ENCODE measurements around the gene DHRS3. TPM values are rescaled to one million over a fixed set of nuclear protein-coding genes. Genes with fewer than 3 reads are reported as not detected.

DHRS3 gene
- polyA plus RNA-seq, 1 donor, result 13.2 TPM

- no peak for DNase-seq (ENCODE audit: low read depth)
Measured at GRCh38 chr1:12617511-12617900, 504 bp downstream of the DHRS3 start.

GRCh38 chr1:12616709-12617373 is 1.2 kb downstream of the DHRS3 start:
- DNase-seq (ENCODE audit: low read depth), result no peak

GRCh38 chr1:12615865-12616708 is 1.9 kb downstream of the DHRS3 start:
- DNase-seq (ENCODE audit: low read depth), result no peak

- DNase-seq (ENCODE audit: low read depth), result no peak
Measured at GRCh38 chr1:12615159-12615864, 2.7 kb downstream of the DHRS3 start.

GRCh38 chr1:12614402-12615158 is 3.4 kb downstream of the DHRS3 start:
- no peak for DNase-seq (ENCODE audit: low read depth)

- DNase-seq (ENCODE audit: low read depth), result no peak
Measured at GRCh38 chr1:12613180-12613579, 4.8 kb downstream of the DHRS3 start.

GRCh38 chr1:12610941-12611340 is 7.1 kb downstream of the DHRS3 start:
- no peak for DNase-seq (ENCODE audit: low read depth)

- DNase-seq (ENCODE audit: low read depth), result no peak
Measured at GRCh38 chr1:12610305-12610935, 7.6 kb downstream of the DHRS3 start.

GRCh38 chr1:12609469-12610003 is 8.5 kb downstream of the DHRS3 start:
- no peak for DNase-seq (ENCODE audit: low read depth)

- no peak for DNase-seq (ENCODE audit: low read depth)
Measured at GRCh38 chr1:12608311-12608957, 9.6 kb downstream of the DHRS3 start.

GRCh38 chr1:12607263-12607662 is 10.7 kb downstream of the DHRS3 start:
- no peak for DNase-seq (ENCODE audit: low read depth)

- DNase-seq (ENCODE audit: low read depth), result no peak
Measured at GRCh38 chr1:12604986-12605385, 13.0 kb downstream of the DHRS3 start.

- DNase-seq (ENCODE audit: low read depth), result no peak
Measured at GRCh38 chr1:12604114-12604874, 13.7 kb downstream of the DHRS3 start.

- no peak for DNase-seq (ENCODE audit: low read depth)
Measured at GRCh38 chr1:12603224-12603623, 14.8 kb downstream of the DHRS3 start.

- no peak for DNase-seq (ENCODE audit: low read depth)
Measured at GRCh38 chr1:12602659-12603024, 15.4 kb downstream of the DHRS3 start.

- DNase-seq (ENCODE audit: low read depth), result no peak
Measured at GRCh38 chr1:12601700-12602658, 16.0 kb downstream of the DHRS3 start.

- no peak for DNase-seq (ENCODE audit: low read depth)
Measured at GRCh38 chr1:12600880-12601633, 17.0 kb downstream of the DHRS3 start.

- DNase-seq (ENCODE audit: low read depth), result no peak
Measured at GRCh38 chr1:12600335-12600734, 17.7 kb downstream of the DHRS3 start.
